Middle frontal gyrus (tissue), 1 donor: ENCODE results near the gene CEP250.

Source experiments
- DNase-seq: peaks from one replicate; pipeline ENCODE4 v3.0.0-alpha.2; 2015; ENCODE audit warnings: low spot score; ENCODE audit errors: extremely low spot score

Gene CEP250

GRCh38 chr20:35561671-35562070 lies 106.3 kb downstream of the CEP250 start:
- DNase-seq: no peak

GRCh38 chr20:35562541-35563110 lies 107.2 kb downstream of the CEP250 start:
- no peak for DNase-seq

GRCh38 chr20:35563834-35564233 lies 108.4 kb downstream of the CEP250 start:
- no peak for DNase-seq

GRCh38 chr20:35564905-35565304 lies 109.5 kb downstream of the CEP250 start:
- no peak for DNase-seq

- DNase-seq: no peak
These were observed 113.2 kb downstream of the CEP250 start for GRCh38 chr20:35568645-35569044.
